Activated T-cell treated with anti-CD3 and anti-CD28 coated beads, Interleukin-2, amount 50 U/mL, for 72 hours (primary cell): ENCODE results near the gene PTPA. TPM values are rescaled to one million over a fixed set of nuclear protein-coding genes. Genes with fewer than 3 reads are reported as not detected.

ENCODE experiments used
- ATAC-seq, 2 donors: fragments of 150-1000 bp; cut with Tn5 transposase; replicated peaks in 1 of 2; 2 replicates each; pipeline ENCODE4 v1.10.0; 2021; ENCODE audit warnings: moderate library complexity in 2 of 2, mild to moderate bottlenecking in 1 of 2
- DNase-seq, 2 donors: peaks; one replicate each; pipeline ENCODE4 v3.0.0; 2021 to 2022; ENCODE audit warnings: mixed read lengths in 1 of 2
- H3K27ac Mint-ChIP-seq: one replicate; pipeline ENCODE4 v1.8.0; 2022; ENCODE audit warnings: mild to moderate bottlenecking, moderate library complexity, mixed read lengths
- H3K27me3 Mint-ChIP-seq: one replicate; pipeline ENCODE4 v1.8.0; 2022; ENCODE audit warnings: low read depth, mixed read lengths
- H3K36me3 Mint-ChIP-seq, 2 donors: one replicate each; pipeline ENCODE4 v1.8.0; 2022; ENCODE audit warnings: mixed read lengths in 2 of 2, mild to moderate bottlenecking in 1 of 2; ENCODE audit not compliant: insufficient read depth in 2 of 2
- H3K4me1 Mint-ChIP-seq: one replicate; pipeline ENCODE4 v1.8.0; 2022; ENCODE audit warnings: low read depth, mixed read lengths
- H3K4me3 Mint-ChIP-seq, 2 donors: one replicate each; pipeline ENCODE4 v1.8.0; 2022; ENCODE audit warnings: mild to moderate bottlenecking in 2 of 2, mixed read lengths in 2 of 2, moderate library complexity in 2 of 2
- H3K9me3 Mint-ChIP-seq, 2 donors: one replicate each; pipeline ENCODE4 v1.8.0; 2022; ENCODE audit warnings: mixed read lengths in 2 of 2
- total RNA-seq, 2 donors: library from RNA; stranded (reverse); gene quantifications; one replicate each; pipeline ENCODE4 v1.2.3, GENCODE V29; 2022

PTPA gene
- 10 to 100 TPM; 85.5 to 98.3 TPM for total RNA-seq

- Mint-ChIP-seq H3K36me3 (no peaks in the 10 kb centered on the region), H3K4me1 (peaks cover 41% of the 10 kb centered on the region), H3K4me3 (peak within 1 kb of the TSS; percentile 94 to 98), H3K27me3 (no peaks in the 10 kb centered on the region), H3K9me3 (no peaks in the 10 kb centered on the region), H3K27ac (peak within 1 kb of the TSS; percentile 92)
- DNase-seq = peak; percentile 96 to 98
- ATAC-seq = peak; percentile 89 to 90
These were observed at the start of gene PTPA, which contains the start of gene CRAT for GRCh38 chr9:129110740-129111527. PTPA (plus strand) TSS chr9:129111415; CDS start chr9:129111601, 186 bp downstream. CRAT (minus strand) TSS chr9:129110793; CDS start chr9:129110509, 284 bp downstream.

- no peak for ATAC-seq
- Mint-ChIP-seq H3K4me3 (no peak overlapping the region), H3K9me3 (no peaks in the 10 kb centered on the region), H3K27ac (no peak overlapping the region), H3K27me3 (no peaks in the 10 kb centered on the region), H3K36me3 (peaks cover 5 to 7% of the 10 kb centered on the region in 2 donors), H3K4me1 (peaks cover 5% of the 10 kb centered on the region)
- DNase-seq = no peak
These were observed 48.2 kb upstream of the PTPA start for GRCh38 chr9:129063061-129063460.

GRCh38 chr9:129064499-129064908, 46.7 kb upstream of the PTPA start:
- H3K4me3 Mint-ChIP-seq = no peak overlapping the region

GRCh38 chr9:129068110-129068509, 43.1 kb upstream of the PTPA start:
- H3K9me3 Mint-ChIP-seq = no peaks in the 10 kb centered on the region
- H3K4me3 Mint-ChIP-seq = peak overlapping the region; percentile 1 to 51
- H3K27ac Mint-ChIP-seq = peak overlapping the region; percentile 78
- H3K27me3 Mint-ChIP-seq = no peaks in the 10 kb centered on the region
- no peak for DNase-seq
- no peak for ATAC-seq
- peaks cover 3 to 7% of the 10 kb centered on the region in 2 donors for H3K36me3 Mint-ChIP-seq
- peaks cover 27% of the 10 kb centered on the region for H3K4me1 Mint-ChIP-seq

More at GRCh38 chr9:129064499-129064908, 46.7 kb upstream of the PTPA start:
- ATAC-seq (no peak), DNase-seq (no peak)
- Mint-ChIP-seq H3K9me3 (no peaks in the 10 kb centered on the region), H3K27ac (no peak overlapping the region), H3K36me3 (peaks cover 3 to 7% of the 10 kb centered on the region in 2 donors), H3K4me1 (peaks cover 19% of the 10 kb centered on the region), H3K27me3 (no peaks in the 10 kb centered on the region)

- no peaks in the 10 kb centered on the region for H3K27me3 Mint-ChIP-seq
- ATAC-seq = peak; percentile 88 to 91
- peak overlapping the region; percentile 27 to 51 for H3K4me3 Mint-ChIP-seq
- peak; percentile 56 to 67 for DNase-seq
- H3K4me1 Mint-ChIP-seq = peaks cover 30% of the 10 kb centered on the region
- H3K36me3 Mint-ChIP-seq = peaks cover 3 to 4% of the 10 kb centered on the region in 2 donors
- H3K27ac Mint-ChIP-seq = peak overlapping the region; percentile 78
- no peaks in the 10 kb centered on the region for H3K9me3 Mint-ChIP-seq
These were observed 42.0 kb upstream of the PTPA start for GRCh38 chr9:129068990-129069861.

DNA sequence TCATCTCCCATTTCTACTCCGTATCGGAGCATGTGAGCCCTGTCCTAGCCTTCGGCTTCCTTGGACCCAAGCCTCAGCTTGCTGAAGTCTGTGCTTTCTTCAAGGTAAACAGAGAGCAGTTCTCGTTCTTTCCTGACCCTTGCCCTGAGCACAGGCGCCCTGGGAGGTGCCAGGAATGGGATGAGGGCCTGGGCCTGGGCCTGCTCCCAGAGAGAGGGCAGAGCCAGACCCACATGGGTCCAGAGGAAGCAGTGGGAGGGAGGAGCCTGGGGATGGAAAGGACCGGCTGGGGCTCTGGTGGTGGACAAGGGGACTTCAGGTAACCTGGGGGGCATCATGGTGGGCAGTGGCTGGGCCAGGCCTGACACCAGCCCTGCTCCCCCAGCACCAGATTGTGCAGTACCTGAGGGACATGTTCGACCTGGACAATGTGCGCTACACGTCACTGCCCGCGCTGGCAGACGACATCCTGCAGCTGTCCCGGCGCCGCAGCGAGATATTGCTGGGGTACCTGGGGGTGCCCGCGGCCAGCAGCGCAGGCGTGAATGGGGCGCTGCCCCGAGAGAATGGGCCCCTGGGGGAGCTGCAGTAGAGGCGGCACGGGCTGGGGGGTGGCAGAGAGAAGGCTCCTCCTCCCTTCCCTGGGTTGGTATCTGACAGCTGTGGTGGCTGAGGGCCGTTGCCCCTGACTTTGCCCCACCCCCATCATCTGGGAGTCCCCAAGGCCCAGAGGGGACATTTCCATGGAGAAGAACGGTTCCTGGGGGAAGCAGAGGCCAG, 41.2 kb upstream of the PTPA start:
- Mint-ChIP-seq H3K4me3 (no peak overlapping the region), H3K27ac (no peak overlapping the region), H3K36me3 (peaks cover 3 to 4% of the 10 kb centered on the region in 2 donors), H3K4me1 (peaks cover 30% of the 10 kb centered on the region), H3K27me3 (no peaks in the 10 kb centered on the region), H3K9me3 (no peaks in the 10 kb centered on the region)
- DNase-seq (no peak), ATAC-seq (no peak)

- no peaks in the 10 kb centered on the region for H3K27me3 Mint-ChIP-seq
- ATAC-seq (no peak), DNase-seq (no peak)
- H3K9me3 Mint-ChIP-seq = no peaks in the 10 kb centered on the region
- H3K4me1 Mint-ChIP-seq = peaks cover 30% of the 10 kb centered on the region
- no peak overlapping the region for H3K27ac Mint-ChIP-seq
- H3K36me3 Mint-ChIP-seq = no peaks in the 10 kb centered on the region
- no peak overlapping the region for H3K4me3 Mint-ChIP-seq
These were observed 40.3 kb upstream of the PTPA start for GRCh38 chr9:129070696-129071525.

GRCh38 chr9:129071526-129072126, 39.6 kb upstream of the PTPA start:
- H3K27me3 Mint-ChIP-seq = no peaks in the 10 kb centered on the region
- H3K4me1 Mint-ChIP-seq = peaks cover 30% of the 10 kb centered on the region
- no peaks in the 10 kb centered on the region for H3K36me3 Mint-ChIP-seq
- DNase-seq (no peak), ATAC-seq (no peak)
- H3K27ac Mint-ChIP-seq = no peak overlapping the region
- H3K4me3 Mint-ChIP-seq = no peak overlapping the region
- no peaks in the 10 kb centered on the region for H3K9me3 Mint-ChIP-seq

DNA sequence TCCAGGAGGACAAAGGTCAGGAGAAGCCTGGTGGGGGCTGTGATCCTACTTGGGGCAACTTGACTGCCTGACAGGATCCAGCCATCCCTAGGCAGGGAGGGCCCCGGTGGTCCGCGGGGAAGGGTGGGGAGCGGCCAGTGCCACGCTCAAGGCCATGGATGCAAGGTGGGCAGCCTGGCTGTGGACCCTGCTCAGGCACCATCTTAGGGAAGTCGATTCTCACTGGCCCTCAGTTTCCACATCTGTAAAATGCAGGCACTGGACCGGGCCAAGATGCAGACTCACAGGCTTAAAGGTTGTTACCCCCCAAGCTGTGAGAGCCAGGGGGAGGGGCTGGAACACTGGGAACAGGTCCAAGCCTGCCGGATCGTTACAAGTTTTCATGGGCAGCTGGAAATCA, 39.0 kb upstream of the PTPA start:
- no peaks in the 10 kb centered on the region for H3K9me3 Mint-ChIP-seq
- ATAC-seq (no peak), DNase-seq (no peak)
- peaks cover 30% of the 10 kb centered on the region for H3K4me1 Mint-ChIP-seq
- no peak overlapping the region for H3K4me3 Mint-ChIP-seq
- H3K27me3 Mint-ChIP-seq = no peaks in the 10 kb centered on the region
- no peaks in the 10 kb centered on the region for H3K36me3 Mint-ChIP-seq
- no peak overlapping the region for H3K27ac Mint-ChIP-seq

DNA sequence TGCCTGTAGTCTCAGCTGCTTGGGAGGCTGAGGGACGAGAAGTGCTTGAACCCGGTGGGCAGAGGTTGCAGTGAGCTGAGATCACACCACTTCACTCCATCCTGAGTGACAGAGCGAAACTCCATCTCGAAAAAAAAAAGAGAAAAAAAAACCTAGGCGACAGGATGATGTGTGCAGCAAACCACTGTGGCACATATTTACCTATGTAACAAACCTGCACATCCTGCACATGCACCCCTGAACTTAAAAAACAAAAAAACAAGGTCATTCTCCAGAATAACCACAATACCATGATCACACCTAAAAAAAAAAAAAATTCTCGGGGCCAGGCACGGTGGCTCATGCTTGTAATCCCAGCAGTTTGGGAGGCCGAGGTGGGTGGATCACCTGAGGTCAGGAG, 37.8 kb upstream of the PTPA start:
- Mint-ChIP-seq H3K4me1 (peaks cover 22% of the 10 kb centered on the region), H3K9me3 (no peaks in the 10 kb centered on the region), H3K27me3 (no peaks in the 10 kb centered on the region), H3K27ac (peak overlapping the region; percentile 66), H3K36me3 (no peaks in the 10 kb centered on the region), H3K4me3 (no peak overlapping the region)
- peak in 1 of 2 donors; percentile 25 for ATAC-seq
- DNase-seq = no peak

DNA sequence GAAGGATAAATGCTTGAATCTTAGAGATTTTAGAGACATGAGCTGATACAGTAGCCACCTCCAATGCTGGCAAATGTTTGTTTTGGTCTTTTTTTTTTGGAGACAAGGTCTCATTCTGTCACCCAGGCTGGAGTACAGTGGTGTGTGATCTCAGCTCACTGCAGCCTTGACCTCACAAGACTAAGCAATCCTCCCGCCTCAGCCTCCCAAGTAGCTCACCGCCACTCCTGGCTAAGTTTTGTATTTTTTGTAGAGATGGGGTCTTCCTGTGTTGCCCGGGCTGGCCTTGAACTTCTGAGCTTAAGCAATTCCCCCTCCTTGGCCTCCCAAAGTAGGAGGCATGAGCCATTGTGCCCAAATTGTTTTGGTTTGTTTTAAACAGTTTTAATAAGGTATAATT, 37.1 kb upstream of the PTPA start:
- ATAC-seq = no peak
- Mint-ChIP-seq H3K27me3 (no peaks in the 10 kb centered on the region), H3K4me3 (no peak overlapping the region), H3K9me3 (no peaks in the 10 kb centered on the region), H3K4me1 (peaks cover 17% of the 10 kb centered on the region), H3K36me3 (no peaks in the 10 kb centered on the region), H3K27ac (no peak overlapping the region)
- DNase-seq = no peak
